Activated CD8-positive, alpha-beta memory T cell treated with anti-CD3 and anti-CD28 coated beads for 36 hours (primary cell): ENCODE measurements around the gene NBR1. TPM values are rescaled to one million over a fixed set of nuclear protein-coding genes. Genes with fewer than 3 reads are reported as not detected.
"Not testable (repeated sequence)": the region's sequence is repeated elsewhere in the genome, so short reads cannot be mapped to it uniquely, and the experiment has no call there.

Experiments
- CTCF ChIA-PET: fragments of 350-600 bp; sonication (Branson Sonifier 250); formaldehyde crosslinking; loops from one replicate; lab custom pipeline; 2021; ENCODE audit warnings: antibody characterized with exemption; lab: Charles Lee
- POLR2A ChIA-PET: fragments of 350-600 bp; sonication (Branson Sonifier 250); formaldehyde crosslinking; loops from one replicate; lab custom pipeline; 2021; ENCODE audit warnings: antibody characterized with exemption; lab: Charles Lee
- total RNA-seq, 2 experiments: library from RNA; stranded (reverse); gene quantifications; one replicate each; pipeline ENCODE4 v1.2.3, GENCODE V29; 2021

The NBR1 gene
- 10 to 100 TPM; 35.5 to 37.0 TPM for total RNA-seq

GRCh38 chr17:43170766-43171585 lies at the start of gene NBR1:
NBR1 (plus strand) TSS chr17:43171214; CDS start chr17:43175800, 4,586 bp downstream.
- POLR2A ChIA-PET, result interaction anchor here (1.3 to 1.6 kb wide), 4 partner anchors 41 to 173 kb away, joined by 5 to 26 read pairs (median 6); partner anchors contain the start of genes BRCA1, RPL27 and TMEM106A
- CTCF ChIA-PET, result no interaction called here

GRCh38 chr17:43125133-43125966 lies 45.7 kb upstream of the NBR1 start, which contains the start of gene BRCA1:
BRCA1 (minus strand) TSS chr17:43125364; CDS start chr17:43124096, 1,268 bp downstream.
- POLR2A ChIA-PET, result interaction anchor here (0.5 to 1.4 kb wide), 8 partner anchors 15 to 127 kb away, joined by 3 to 13 read pairs (median 4); partner anchors contain the start of genes RPL27 and TMEM106A
- CTCF ChIA-PET, result interaction anchor here (0.5 kb wide), 1 partner anchor 51 kb away, joined by 3 read pairs; no protein-coding TSS in a partner anchor

GRCh38 chr17:43125967-43126910 lies 44.8 kb upstream of the NBR1 start:
- CTCF ChIA-PET, result interaction anchor here (0.5 to 1.1 kb wide), 2 partner anchors 42 to 50 kb away, joined by 3 to 4 read pairs; no protein-coding TSS in a partner anchor
- POLR2A ChIA-PET, result interaction anchor here (1.4 kb wide), 1 partner anchor 46 kb away, joined by 8 read pairs; no protein-coding TSS in a partner anchor

- POLR2A ChIA-PET, result no interaction called here
- CTCF ChIA-PET, result interaction anchor here (1.1 kb wide), 1 partner anchor 43 kb away, joined by 4 read pairs; no protein-coding TSS in a partner anchor
Observed at GRCh38 chr17:43126911-43127290, 44.1 kb upstream of the NBR1 start.

GRCh38 chr17:43127333-43127876 lies 43.6 kb upstream of the NBR1 start:
- POLR2A ChIA-PET, result not testable (repeated sequence)
- CTCF ChIA-PET, result interaction anchor here (1.1 kb wide), 1 partner anchor 43 kb away, joined by 4 read pairs; no protein-coding TSS in a partner anchor

- CTCF ChIA-PET, result no interaction called here
Observed at GRCh38 chr17:43129671-43130010, 41.4 kb upstream of the NBR1 start.

GRCh38 chr17:43132117-43132516 lies 38.9 kb upstream of the NBR1 start:
- ChIA-PET POLR2A (no interaction called here), CTCF (no interaction called here)

More at GRCh38 chr17:43129671-43130010, 41.4 kb upstream of the NBR1 start:
- POLR2A ChIA-PET, result no interaction called here

- POLR2A ChIA-PET, CTCF ChIA-PET: not testable (repeated sequence)
Observed at GRCh38 chr17:43133439-43133838, 37.6 kb upstream of the NBR1 start.

GRCh38 chr17:43134774-43135453 lies 36.1 kb upstream of the NBR1 start:
- POLR2A ChIA-PET, result no interaction called here
- CTCF ChIA-PET, result no interaction called here

GRCh38 chr17:43135454-43135819 lies 35.6 kb upstream of the NBR1 start:
- CTCF ChIA-PET, result no interaction called here
- POLR2A ChIA-PET, result no interaction called here

- CTCF ChIA-PET, result not testable (repeated sequence)
- POLR2A ChIA-PET, result interaction anchor here (0.7 kb wide), 1 partner anchor 10 kb away, joined by 3 read pairs; no protein-coding TSS in a partner anchor
Observed at GRCh38 chr17:43136574-43136973, 34.4 kb upstream of the NBR1 start.

GRCh38 chr17:43138531-43138930 lies 32.5 kb upstream of the NBR1 start:
- POLR2A ChIA-PET, CTCF ChIA-PET: not testable (repeated sequence)

- ChIA-PET CTCF (no interaction called here), POLR2A (interaction anchor here (0.6 kb wide), 1 partner anchor 15 kb away, joined by 3 read pairs; the partner anchor contains the start of gene BRCA1)
Observed at GRCh38 chr17:43140396-43141332, 30.4 kb upstream of the NBR1 start.

- POLR2A ChIA-PET, result no interaction called here
- CTCF ChIA-PET, result no interaction called here
Observed at GRCh38 chr17:43142153-43142552, 28.9 kb upstream of the NBR1 start.

GRCh38 chr17:43143201-43143600 lies 27.8 kb upstream of the NBR1 start:
- ChIA-PET POLR2A (no interaction called here), CTCF (no interaction called here)

GRCh38 chr17:43146649-43147048 lies 24.4 kb upstream of the NBR1 start:
- POLR2A ChIA-PET, result interaction anchor here (1.0 kb wide), 1 partner anchor 10 kb away, joined by 3 read pairs; no protein-coding TSS in a partner anchor
- CTCF ChIA-PET, result interaction anchor here (0.5 to 0.6 kb wide), 2 partner anchors 80 to 91 kb away, joined by 4 to 5 read pairs; no protein-coding TSS in a partner anchor
